Activated effector memory CD4-positive, alpha-beta T cell treated with anti-CD3 and anti-CD28 coated beads, Interleukin-2, amount 50 U/mL, for 16 hours (primary cell): Measurements from ENCODE around the gene MYL5.
A peak's percentile ranks its signal among the peaks of the same experiment; 100 is the strongest.

Experiments
- DNase-seq: peaks from one replicate; pipeline ENCODE4 v3.0.0-alpha.2; 2020

Gene MYL5

GRCh38 chr4:674172-675035 is at the start of gene MYL5, which contains the start of gene ATP5ME:
TSS of gene MYL5 (plus strand) at chr4:674542. CDS start at chr4:678027, 3,485 bp downstream.
TSS of gene ATP5ME (minus strand) at chr4:674276. CDS start at chr4:674247, 29 bp downstream.
- peak; percentile 99 for DNase-seq

- DNase-seq, result peak; percentile 50
Observed at GRCh38 chr4:624705-625590, 49.4 kb upstream of the MYL5 start, which contains the start of gene PDE6B. TSS of gene PDE6B (plus strand) at chr4:625573. CDS start at chr4:625627, 54 bp downstream.

GRCh38 chr4:625631-626161 is 48.6 kb upstream of the MYL5 start:
- DNase-seq, result peak; percentile 36

- DNase-seq, result peak; percentile 42
Observed at GRCh38 chr4:626201-627091, 47.9 kb upstream of the MYL5 start.

GRCh38 chr4:627347-628125 is 46.8 kb upstream of the MYL5 start:
- peak; percentile 53 for DNase-seq

GRCh38 chr4:628311-628741 is 46.0 kb upstream of the MYL5 start:
- DNase-seq, result no peak

GRCh38 chr4:628821-629635 is 45.3 kb upstream of the MYL5 start:
- peak; percentile 53 for DNase-seq

- DNase-seq, result peak; percentile 28
Observed at GRCh38 chr4:629636-629914, 44.8 kb upstream of the MYL5 start.

- peak; percentile 53 for DNase-seq
Observed at GRCh38 chr4:629915-630641, 44.3 kb upstream of the MYL5 start.

- peak; percentile 54 for DNase-seq
Observed at GRCh38 chr4:630656-631055, 43.7 kb upstream of the MYL5 start.

- peak; percentile 43 for DNase-seq
Observed at GRCh38 chr4:632196-632790, 42.0 kb upstream of the MYL5 start.

GRCh38 chr4:632926-633325 is 41.4 kb upstream of the MYL5 start:
- no peak for DNase-seq

- DNase-seq, result peak; percentile 33
Observed at GRCh38 chr4:633406-633805, 40.9 kb upstream of the MYL5 start.

GRCh38 chr4:633976-634598 is 40.3 kb upstream of the MYL5 start:
- DNase-seq, result peak; percentile 51

- peak; percentile 47 for DNase-seq
Observed at GRCh38 chr4:634599-634985, 39.8 kb upstream of the MYL5 start.

- DNase-seq, result peak; percentile 45
Observed at GRCh38 chr4:635066-635835, 39.1 kb upstream of the MYL5 start.

GRCh38 chr4:635851-636627 is 38.3 kb upstream of the MYL5 start:
- peak; percentile 58 for DNase-seq
